ENCODE results near the gene TUBB6.

Gene TUBB6

DNA sequence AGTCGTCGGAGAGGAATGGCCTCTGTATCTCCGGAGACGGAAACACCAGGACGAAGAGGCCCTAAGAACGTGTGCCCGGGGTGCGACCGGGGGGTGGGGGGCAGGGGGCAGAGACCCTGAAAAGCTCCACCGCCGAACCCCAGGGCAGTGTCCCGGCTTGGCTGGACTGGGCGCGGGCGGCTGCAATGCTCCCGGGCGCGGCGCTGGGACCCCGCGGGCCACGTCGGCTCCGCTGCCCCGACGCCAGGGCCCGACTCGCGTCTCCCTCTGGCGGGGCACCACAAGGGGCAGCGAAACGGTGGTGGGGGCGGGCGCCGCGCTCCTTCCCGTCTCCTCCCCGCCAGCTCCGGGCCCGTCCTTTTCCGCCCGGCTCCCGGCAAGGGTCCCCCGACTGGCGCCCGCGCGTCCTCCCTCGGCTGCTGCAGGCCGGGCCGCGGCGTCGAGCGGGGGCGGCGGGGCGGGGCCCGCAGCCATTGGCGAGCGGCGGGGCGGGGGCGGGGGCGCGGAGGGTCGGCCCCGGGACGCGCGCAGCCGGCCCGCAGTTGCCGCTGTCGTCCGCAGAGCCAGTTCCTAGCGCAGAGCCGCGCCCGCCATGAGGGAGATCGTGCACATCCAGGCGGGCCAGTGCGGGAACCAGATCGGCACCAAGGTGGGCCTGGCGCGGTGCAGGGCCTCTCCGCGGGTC, at the start of gene TUBB6:
TSS of gene TUBB6 (plus strand) at position 541 of the 685 bp plus-strand sequence. CDS start at position 593, 52 bp downstream.
- peak; percentile 59 for DNase-seq (ENCODE audit: low read depth)

DNA sequence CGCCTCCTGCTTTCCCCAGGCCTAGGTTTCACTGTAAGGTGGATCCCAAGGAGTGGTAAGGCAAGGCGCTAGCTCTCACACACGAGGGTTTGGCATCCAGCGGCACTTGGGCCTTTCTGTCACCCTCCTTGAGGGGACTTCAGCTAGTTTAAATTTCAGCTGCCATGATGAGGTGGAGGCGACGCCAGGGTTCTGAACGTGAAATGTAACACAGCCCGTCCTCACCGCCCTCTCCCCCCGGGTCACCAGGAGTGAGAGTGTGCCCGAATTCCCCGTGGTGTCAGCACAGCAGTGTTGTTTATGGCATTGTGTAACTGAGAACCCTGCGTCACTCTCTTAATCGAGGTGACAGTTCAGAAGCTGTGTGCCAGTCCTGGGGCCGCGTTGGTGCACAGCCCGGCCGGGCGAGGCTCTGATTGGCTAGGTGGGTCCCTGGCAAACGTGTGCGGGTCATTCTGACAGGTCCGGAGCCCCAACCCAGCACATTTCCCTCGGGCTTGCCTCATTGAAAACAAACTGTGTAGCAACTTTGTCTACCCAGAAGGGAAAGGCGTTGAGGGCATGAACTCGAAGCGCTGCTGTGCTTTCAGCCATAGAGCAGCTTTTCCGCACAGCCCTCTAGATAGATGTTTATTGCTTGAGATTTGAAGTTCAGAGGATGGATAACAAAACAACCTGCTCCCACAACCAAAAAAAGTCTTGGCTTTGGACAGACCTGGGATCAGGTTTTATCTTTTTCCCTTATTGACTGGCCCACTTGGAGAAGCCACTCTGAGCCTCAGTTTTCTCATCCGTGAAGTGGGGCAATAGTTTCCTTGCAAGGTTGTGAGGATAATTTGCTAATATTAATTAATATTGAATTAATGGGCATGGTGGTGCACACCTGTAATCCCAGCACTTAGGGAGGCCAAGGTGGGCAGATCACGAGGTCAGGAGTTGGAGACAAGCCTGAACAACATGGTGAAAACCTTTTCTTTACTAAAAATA, 49.0 kb upstream of the TUBB6 start:
- DNase-seq (ENCODE audit: low read depth) = no peak

DNA sequence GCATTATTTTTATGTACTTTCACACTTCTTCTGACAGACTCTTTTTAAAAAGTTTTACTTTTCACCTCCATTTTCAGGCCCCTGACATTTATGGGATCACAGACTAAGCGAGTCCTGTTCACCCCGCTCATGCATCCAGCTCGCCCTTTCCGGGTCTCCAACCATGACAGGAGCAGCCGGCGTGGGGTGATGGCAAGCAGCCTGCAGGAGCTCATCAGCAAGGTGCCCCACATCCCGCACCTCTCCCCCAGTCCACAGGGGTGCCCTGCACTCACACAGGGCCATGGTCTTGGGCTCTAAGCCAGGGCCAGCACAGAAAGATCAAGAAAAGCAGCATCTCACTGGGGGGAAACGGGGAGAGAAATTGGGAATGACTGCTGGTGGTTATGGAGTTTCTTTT, 45.3 kb upstream of the TUBB6 start:
- no peak for DNase-seq (ENCODE audit: low read depth)

DNA sequence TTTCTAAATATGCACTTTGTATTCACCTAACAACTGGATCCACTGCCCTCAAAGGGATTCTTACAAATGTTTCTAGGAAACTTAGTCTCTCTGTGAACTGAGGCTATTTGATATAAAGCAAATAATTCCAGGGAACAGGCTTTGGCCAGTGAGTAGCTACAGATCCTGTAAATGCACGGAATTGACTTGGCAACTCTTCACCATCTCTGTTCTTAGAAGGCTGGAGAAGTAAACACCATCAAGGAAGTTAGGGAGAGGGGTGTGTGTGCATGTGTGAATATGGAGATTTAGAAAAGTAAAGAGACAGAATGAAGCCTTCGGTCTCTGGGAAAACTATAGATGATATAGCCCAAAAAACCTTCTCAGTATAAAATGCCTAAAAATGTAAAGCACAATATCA, 43.2 kb upstream of the TUBB6 start:
- no peak for DNase-seq (ENCODE audit: low read depth)

DNA sequence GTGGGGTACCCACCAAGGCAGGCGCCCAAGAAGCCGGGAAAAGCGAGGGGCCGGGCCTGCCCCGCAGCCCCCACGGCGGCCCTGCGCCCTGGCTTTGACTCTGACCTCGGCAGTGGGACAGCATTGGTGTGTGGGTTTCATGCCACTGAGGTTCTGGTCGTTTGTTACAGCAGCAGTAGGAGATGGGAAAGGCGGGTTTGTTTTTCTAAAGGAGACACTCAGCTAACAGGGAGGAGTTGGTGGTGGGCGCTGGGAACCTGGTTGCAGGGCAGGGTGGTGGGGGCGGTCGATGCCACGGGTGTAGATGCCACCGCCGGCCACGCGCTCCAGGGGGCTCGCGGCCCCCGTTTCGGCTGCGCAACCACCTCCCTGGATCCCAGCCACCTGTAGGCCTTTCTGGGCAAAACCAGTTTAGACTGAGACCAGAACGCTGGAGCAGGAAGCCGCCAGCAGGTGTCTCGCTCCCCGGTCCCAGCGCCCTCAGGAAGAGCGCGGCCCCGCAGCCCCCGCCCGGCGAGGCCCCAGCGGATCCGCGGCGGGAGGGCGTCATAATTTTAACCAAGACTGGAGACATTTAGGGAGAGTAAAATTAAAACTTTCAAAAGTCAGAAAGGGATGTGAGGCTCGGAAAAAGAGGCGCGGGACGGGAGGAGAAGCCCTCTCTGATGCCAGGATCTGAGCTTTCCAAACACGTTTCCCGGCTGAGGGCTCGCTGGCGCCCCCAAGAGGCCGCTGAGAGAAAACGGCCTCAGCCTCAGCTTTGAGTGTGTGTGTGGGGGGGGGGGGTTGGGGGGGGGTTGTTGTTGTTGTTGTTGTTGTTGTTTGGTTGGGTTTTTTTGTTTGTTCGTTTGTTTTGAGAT, 36.4 kb upstream of the TUBB6 start:
- peak; percentile 79 for DNase-seq (ENCODE audit: low read depth)

DNA sequence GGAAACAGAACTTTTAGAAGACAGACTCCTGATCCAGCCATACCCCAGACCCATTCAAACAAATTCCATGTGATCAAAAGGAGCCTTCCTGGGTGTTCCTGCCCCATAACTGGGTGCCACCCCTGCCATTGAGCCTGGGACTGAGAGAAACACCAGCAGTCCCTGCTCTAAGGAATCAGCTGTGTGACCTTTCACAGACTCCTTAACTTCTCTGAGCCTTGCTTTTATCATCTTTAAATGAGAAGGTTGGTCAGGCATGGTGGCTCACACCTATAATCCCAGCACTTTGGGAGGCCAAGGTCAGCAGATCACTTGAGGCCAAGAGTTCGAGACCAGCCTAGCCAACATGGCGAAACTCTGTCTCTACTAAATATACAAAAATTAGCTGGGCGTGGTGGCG, 33.2 kb upstream of the TUBB6 start:
- no peak for DNase-seq (ENCODE audit: low read depth)

GRCh38 chr18:12276736-12277554, 31.1 kb upstream of the TUBB6 start:
- DNase-seq (ENCODE audit: low read depth) = no peak

GRCh38 chr18:12278215-12278671, 29.8 kb upstream of the TUBB6 start:
- DNase-seq (ENCODE audit: low read depth) = no peak

DNA sequence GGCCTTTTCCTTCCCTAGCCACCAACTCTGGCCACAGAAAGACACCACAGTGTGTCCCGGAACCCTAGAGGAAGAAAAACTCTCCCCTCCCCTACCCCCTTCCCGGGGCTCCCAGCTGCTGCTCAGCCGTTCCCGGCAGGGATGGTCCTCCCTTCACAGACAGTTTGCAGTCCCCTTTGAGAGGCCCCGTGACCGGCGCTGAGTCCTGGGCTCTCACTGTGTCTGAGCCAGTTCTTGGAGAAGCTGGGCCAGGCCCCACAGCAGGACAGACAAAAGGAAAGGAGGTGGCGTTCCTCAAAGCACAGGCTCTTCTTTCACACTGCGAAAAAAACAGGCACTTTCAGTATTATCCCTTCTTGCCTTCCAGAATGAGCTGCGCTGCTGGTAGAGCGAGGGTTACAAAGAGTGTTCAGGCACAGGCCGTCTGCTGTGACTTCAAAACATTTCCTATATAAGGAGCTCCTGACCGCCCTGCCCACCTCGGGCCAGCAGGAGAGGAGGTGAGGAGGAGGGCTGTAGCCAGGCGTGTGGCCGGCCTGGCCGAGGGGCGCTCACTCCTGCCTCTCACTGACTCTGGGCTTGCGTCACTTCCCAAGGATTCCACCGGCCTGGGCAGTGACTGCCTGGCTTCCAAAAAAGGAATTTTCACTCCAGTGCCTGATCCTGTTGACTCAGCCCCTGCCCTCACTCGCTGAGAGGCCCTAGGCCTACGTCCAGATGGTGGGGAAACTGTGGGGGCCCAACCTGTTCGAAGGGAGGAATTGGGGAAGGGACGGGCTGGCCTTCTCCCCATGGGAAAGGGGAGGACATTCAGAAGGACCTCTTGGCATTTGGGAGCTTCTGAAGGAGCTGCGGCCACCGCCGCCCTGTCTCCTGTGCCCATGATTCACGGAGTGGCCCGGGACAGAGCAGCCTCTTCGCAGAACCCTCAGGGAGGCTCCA, 29.0 kb upstream of the TUBB6 start:
- DNase-seq (ENCODE audit: low read depth) = peak; percentile 97

DNA sequence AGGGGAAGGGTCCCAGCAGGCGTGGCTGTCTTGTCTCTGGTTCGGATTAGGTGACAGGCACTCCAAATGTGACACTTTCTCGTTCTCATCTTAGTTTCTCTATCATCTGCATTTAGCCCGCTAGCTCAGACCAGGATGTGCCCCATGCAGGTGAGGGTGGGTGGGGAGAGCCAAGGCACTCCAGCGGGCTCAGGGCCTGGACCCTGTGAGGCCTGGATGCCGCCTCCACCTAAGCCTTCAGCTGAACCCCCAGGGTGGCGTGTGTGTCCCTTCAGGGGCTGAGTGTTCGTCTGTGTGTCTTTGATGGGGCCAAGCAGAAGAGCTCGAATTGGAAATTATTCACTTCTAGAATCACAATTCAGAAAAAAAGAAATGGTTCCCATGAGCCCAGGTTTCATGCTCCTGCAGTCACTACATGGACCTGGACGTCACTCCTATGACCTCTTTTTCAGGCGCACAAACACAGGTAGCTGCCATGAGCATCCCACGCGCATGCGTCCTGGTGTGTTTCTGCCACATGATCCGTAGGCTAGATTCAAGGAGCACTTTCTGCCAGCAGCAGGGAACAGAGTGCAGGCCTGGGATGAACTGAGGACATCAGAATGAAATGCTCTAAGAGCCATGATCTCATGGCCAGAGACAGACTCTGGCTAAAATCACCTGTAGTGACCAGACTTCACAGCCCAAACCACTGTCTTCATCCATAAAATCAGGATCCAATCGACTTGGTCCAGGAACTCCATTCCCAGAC, 28.1 kb upstream of the TUBB6 start:
- no peak for DNase-seq (ENCODE audit: low read depth)

DNA sequence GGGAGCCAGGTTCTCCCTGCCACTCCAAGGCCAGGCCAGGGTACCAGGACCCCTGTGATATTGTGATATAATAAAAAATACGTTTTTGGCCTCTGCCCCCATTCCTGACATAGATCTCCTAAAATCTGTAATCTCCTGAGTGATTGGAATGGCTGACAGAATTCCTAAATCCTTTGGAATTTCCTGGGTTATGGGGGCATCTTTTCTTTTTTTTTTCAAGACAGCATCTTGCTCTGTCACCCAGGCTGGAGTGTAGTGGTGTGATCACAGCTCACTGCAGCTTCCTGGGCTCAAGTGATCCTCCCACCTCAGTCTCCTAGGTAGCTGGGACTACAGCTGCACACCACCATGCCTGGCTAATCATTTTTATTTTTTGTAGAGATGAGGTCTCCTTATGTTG, 26.2 kb upstream of the TUBB6 start:
- DNase-seq (ENCODE audit: low read depth) = no peak

- peak; percentile 87 for DNase-seq (ENCODE audit: low read depth)
Measured at GRCh38 chr18:12282442-12283039, 25.5 kb upstream of the TUBB6 start.

- peak; percentile 33 for DNase-seq (ENCODE audit: low read depth)
Measured at GRCh38 chr18:12283256-12283655, 24.8 kb upstream of the TUBB6 start.

DNA sequence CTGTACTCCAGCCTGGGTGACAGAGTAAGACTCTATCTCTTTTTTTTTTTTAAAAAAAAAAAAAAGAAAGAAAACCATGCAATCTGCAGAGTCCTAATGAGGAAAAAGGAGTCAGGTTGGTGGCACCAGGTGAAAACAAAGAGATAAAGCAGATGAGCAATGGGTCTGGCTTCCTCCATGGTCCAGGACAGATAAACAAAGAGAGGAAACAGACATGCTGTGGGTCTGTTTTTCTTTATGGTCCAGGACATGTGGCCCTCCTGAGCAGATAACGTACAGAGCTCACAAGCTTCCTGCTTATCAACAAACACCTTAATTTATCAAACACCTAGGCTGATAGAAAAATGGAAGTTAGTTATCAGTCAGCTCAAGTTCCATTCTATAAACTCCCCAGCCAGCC, 24.4 kb upstream of the TUBB6 start:
- DNase-seq (ENCODE audit: low read depth) = no peak

DNA sequence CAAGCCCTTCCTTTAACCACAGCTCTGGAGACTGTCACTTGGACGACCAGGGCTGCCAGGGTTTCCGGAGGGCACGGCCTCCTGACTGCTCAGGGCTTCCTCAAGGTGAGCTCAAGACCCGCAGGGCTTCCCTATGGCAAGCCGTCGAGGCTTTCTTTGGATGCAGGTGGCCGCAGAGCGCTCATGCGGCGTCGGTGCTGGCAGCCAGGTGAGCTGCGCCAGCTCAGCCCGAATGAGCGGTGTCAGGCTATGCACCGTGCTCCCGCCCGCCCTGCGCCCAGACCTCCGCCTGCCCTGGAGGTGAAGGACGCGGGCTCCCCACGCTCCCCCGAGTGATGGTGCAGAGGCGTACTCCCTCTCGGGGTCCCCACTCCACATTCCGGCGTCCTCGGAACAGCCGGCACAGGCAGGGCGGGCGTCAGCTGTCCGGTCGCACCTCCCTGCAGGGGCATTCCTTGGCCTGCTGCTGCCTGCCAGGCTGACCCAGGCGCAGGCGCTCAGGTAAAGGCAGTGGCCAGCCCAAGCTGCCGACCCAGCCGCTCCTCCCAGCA, 20.8 kb upstream of the TUBB6 start:
- no peak for DNase-seq (ENCODE audit: low read depth)

DNA sequence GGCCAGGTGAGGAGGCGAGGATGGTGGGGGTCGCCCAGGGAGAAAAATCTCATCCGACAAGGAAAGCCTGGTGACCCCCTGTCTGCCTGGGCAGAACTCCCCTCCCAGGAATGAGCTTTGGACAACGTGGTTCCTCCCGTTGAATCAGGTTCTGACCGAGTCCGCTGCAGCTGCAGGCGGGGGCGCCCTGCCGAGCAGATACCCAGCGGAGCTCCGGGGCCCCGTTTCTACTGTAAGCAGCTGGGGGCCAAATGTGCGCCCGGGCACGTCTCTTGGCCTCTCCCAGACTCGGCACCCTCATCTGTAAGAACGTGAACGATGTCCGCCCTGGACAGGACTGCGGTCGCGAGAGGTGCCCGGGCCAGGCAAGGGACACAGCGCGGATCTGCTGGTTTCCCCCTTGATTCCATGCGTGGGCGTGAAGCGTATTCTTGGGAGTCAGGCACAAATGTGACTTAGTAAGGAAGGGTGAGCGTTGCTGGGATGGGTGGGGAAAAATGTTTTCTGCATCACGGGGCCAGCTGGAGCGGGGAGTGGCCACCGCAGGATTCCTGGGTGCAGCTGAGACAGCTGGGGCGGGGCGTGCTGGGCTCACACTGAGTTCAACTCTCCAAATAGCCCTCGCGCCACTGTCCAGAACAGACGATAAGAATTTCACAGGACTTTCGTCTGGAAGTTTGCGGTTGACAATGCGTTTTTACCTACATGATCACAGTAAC, 20.2 kb upstream of the TUBB6 start:
- DNase-seq (ENCODE audit: low read depth) = peak; percentile 95

DNA sequence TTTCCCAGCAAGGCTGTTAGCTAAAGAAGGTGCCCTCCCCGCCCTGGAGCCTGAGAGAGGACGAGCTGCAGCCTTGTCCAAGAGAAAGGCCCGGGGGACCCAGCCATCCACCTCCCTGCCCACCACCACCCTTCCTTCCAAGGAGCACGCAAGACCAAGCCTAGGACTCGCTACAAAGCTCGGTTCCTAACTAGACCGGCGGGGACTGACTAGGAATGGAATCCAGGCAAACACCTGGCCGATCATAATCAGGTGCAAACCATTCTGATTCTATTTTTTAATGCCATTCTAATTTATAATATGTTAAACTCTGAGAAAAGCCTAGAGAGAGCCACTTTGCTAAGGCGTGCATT, 19.7 kb upstream of the TUBB6 start:
- no peak for DNase-seq (ENCODE audit: low read depth)

GRCh38 chr18:12290086-12290485, 18.0 kb upstream of the TUBB6 start:
- no peak for DNase-seq (ENCODE audit: low read depth)
